ENCODE data around the gene NLRC3. TPM values are rescaled to one million over a fixed set of nuclear protein-coding genes. Genes with fewer than 3 reads are reported as not detected.

NLRC3 gene
- total and polyA plus RNA-seq, 2 donors (not counting 1 experiment from before 2014, with no cell fraction given), result 28.8 to 35.7 TPM

GRCh38 chr16:3599121-3599520 lies 21.9 kb upstream of the NLRC3 start:
- no peak overlapping the region for H2AFZ ChIP-seq (ENCODE audit: insufficient read depth, low read depth, low read length, poor library complexity, severe bottlenecking)
- TF ChIP-seq EZH2 (IDR thresholded peaks at IDR 0.05; ENCODE audit: borderline replicate concordance, insufficient read depth, low read depth, low read length, poor library complexity, severe bottlenecking) (no peak), CTCF (IDR thresholded peaks at IDR 0.05) (no peak)
- no peak overlapping the region for H3K27ac ChIP-seq (ENCODE audit: low read length in 2 of 2)
- H3K4me2 ChIP-seq (replicated peaks; ENCODE audit: low read depth, low read length, poor library complexity, severe bottlenecking), result no peak overlapping the region
- no peak overlapping the region for H3K4me3 ChIP-seq (ENCODE audit: control extremely low read depth in 1 of 5, extremely low read depth in 1 of 5, insufficient read depth in 1 of 5, low read depth in 2 of 5, low read length in 4 of 5)
- ATAC-seq (ENCODE audit: low read depth) (no peak), DNase-seq (no peak)
- H3K36me3 ChIP-seq (replicated peaks in 1 of 2; ENCODE audit: control extremely low read depth in 1 of 2, control insufficient read depth in 1 of 2, extremely low read depth in 1 of 2, insufficient read depth in 2 of 2, low read length in 1 of 2), result peaks cover 2 to 21% of the 10 kb centered on the region in 2 experiments
- no peak overlapping the region for H3K9ac ChIP-seq (ENCODE audit: low read length)
- no peaks in the 10 kb centered on the region for H3K27me3 Mint-ChIP-seq
- no peaks in the 10 kb centered on the region for H3K79me2 ChIP-seq (ENCODE audit: control insufficient read depth, insufficient read depth, low read length)
- intact Hi-C loops (cut with micrococcal nuclease), result no loop called here
- H3K27me3 ChIP-seq (replicated peaks in 1 of 4; ENCODE audit: control extremely low read depth in 1 of 4, control insufficient read depth in 3 of 4, insufficient read depth in 4 of 4, low read length in 3 of 4), result no peaks in the 10 kb centered on the region
- no peak overlapping the region for H3K27ac Mint-ChIP-seq
- H4K20me1 ChIP-seq (ENCODE audit: control insufficient read depth, insufficient read depth, low read length, poor library complexity, severe bottlenecking), result no peaks in the 10 kb centered on the region
- H3K9me3 ChIP-seq (ENCODE audit: control extremely low read depth in 1 of 3, control insufficient read depth in 2 of 3, insufficient read depth in 1 of 3, low read length in 2 of 3), result peaks cover 0 to 5% (median 0%) of the 10 kb centered on the region in 3 donors
- H3K4me3 Mint-ChIP-seq, result no peak overlapping the region
- no peaks in the 10 kb centered on the region for H3K4me1 ChIP-seq (ENCODE audit: control insufficient read depth in 2 of 2, insufficient read depth in 2 of 2, low read length in 2 of 2)
- H3K4me1 Mint-ChIP-seq, result no peaks in the 10 kb centered on the region
- WGBS (ENCODE audit: insufficient coverage), result 82% methylated on average over 8 of the region's 8 CpGs
- H3K9me3 Mint-ChIP-seq (ENCODE audit: insufficient read depth), result no peaks in the 10 kb centered on the region
- ChIA-PET POLR2A (no interaction called here), CTCF (no interaction called here)

DNA sequence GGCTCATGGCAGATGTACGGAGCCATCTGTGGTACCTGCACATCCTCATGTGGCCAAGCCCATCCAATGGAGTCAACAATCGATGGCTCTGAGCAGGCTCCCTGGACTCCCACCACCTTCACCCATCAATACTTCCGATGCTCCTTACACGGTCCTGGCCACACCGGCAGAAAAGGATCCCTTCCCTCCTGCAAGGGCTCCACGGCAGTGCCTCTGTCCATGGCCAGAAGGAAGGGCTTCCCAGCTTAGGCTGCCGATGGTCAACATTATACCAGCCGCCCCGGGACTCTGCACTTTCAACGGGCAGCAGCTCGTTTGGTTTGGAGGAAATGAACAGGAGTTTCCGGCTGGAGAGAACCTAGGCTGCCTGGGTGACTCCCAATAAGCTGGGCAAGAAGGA lies 21.0 kb upstream of the NLRC3 start:
- H3K4me2 ChIP-seq (replicated peaks; ENCODE audit: low read depth, low read length, poor library complexity, severe bottlenecking), result no peak overlapping the region
- no peak overlapping the region for H3K27ac ChIP-seq (ENCODE audit: low read length in 2 of 2)
- no peaks in the 10 kb centered on the region for H3K4me1 ChIP-seq (ENCODE audit: control insufficient read depth in 2 of 2, insufficient read depth in 2 of 2, low read length in 2 of 2)
- Mint-ChIP-seq H3K27me3 (no peaks in the 10 kb centered on the region), H3K4me1 (no peaks in the 10 kb centered on the region), H3K9me3 (ENCODE audit: insufficient read depth) (no peaks in the 10 kb centered on the region), H3K27ac (no peak overlapping the region), H3K4me3 (no peak overlapping the region)
- DNase-seq (no peak), ATAC-seq (ENCODE audit: low read depth) (no peak)
- H4K20me1 ChIP-seq (ENCODE audit: control insufficient read depth, insufficient read depth, low read length, poor library complexity, severe bottlenecking), result no peaks in the 10 kb centered on the region
- peaks cover 2 to 21% of the 10 kb centered on the region in 2 experiments for H3K36me3 ChIP-seq (replicated peaks in 1 of 2; ENCODE audit: control extremely low read depth in 1 of 2, control insufficient read depth in 1 of 2, extremely low read depth in 1 of 2, insufficient read depth in 2 of 2, low read length in 1 of 2)
- no peak overlapping the region for H3K4me3 ChIP-seq (ENCODE audit: control extremely low read depth in 1 of 5, extremely low read depth in 1 of 5, insufficient read depth in 1 of 5, low read depth in 2 of 5, low read length in 4 of 5)
- WGBS (ENCODE audit: insufficient coverage), result 100% methylated on average over 12 of the region's 12 CpGs
- no peak overlapping the region for H3K9ac ChIP-seq (ENCODE audit: low read length)
- ChIA-PET CTCF (no interaction called here), POLR2A (no interaction called here)
- H3K9me3 ChIP-seq (ENCODE audit: control extremely low read depth in 1 of 3, control insufficient read depth in 2 of 3, insufficient read depth in 1 of 3, low read length in 2 of 3), result peaks cover 0 to 5% (median 0%) of the 10 kb centered on the region in 3 donors
- no peak for TF ChIP-seq CTCF (IDR thresholded peaks at IDR 0.05)
- TF ChIP-seq EZH2 (IDR thresholded peaks at IDR 0.05; ENCODE audit: borderline replicate concordance, insufficient read depth, low read depth, low read length, poor library complexity, severe bottlenecking), result no peak
- no peak overlapping the region for H2AFZ ChIP-seq (ENCODE audit: insufficient read depth, low read depth, low read length, poor library complexity, severe bottlenecking)
- intact Hi-C loops (cut with micrococcal nuclease), result no loop called here
- H3K27me3 ChIP-seq (replicated peaks in 1 of 4; ENCODE audit: control extremely low read depth in 1 of 4, control insufficient read depth in 3 of 4, insufficient read depth in 4 of 4, low read length in 3 of 4), result no peaks in the 10 kb centered on the region
- no peaks in the 10 kb centered on the region for H3K79me2 ChIP-seq (ENCODE audit: control insufficient read depth, insufficient read depth, low read length)
